HG03039 (cell line): ENCODE results near the gene RUFY1.
A peak's percentile ranks its signal among the peaks of the same experiment; 100 is the strongest.

Source experiments
- ATAC-seq: cut with Tn5 transposase; IDR thresholded peaks from one replicate; pipeline ENCODE4 v1.9.1; 2021; ENCODE audit warnings: mild to moderate bottlenecking, moderate library complexity; ENCODE audit not compliant: unreplicated experiment

Gene RUFY1

DNA sequence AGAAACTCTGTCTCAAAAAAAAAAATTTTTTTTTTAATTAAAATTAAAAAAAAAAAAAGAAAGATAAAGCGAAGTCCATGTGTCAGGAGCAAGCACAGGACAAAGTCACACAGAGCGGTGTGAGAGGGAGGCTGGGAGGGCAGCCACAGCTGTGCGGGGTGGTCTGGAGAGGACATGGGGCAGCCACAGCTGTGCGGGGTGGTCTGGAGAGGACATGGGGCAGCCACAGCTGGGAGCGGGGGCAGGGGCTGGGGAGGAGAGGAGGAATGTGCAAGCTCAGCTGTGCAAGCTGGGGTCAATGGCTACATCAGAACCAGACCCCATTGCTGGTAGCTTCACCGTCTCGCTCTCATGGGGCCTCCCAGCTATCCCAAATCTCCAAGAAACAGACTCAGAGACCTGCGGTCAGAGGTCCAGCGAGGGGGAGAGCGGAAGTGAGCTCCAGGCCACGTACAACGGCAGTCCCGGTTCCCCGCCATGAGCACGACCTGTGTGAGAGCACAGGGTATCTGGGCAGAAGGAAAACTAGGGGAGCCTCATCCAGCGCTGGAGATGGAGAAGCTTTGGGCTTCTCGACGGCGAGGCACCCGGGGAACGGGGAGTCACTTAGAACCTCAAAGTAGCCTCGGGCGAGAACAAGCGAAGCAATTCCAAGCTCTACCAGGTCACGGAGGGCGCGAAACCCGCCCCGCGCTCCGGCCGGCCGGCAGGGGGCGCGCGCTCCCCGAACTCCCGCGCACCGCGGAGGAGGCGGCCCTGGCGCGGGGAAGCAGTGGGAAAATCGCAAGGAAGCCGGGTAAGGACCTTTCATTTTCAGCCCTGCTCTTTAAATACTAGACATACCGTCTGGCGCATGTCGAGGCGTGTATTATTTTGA lies 107.2 kb downstream of the RUFY1 start:
- ATAC-seq: peak; percentile 85

DNA sequence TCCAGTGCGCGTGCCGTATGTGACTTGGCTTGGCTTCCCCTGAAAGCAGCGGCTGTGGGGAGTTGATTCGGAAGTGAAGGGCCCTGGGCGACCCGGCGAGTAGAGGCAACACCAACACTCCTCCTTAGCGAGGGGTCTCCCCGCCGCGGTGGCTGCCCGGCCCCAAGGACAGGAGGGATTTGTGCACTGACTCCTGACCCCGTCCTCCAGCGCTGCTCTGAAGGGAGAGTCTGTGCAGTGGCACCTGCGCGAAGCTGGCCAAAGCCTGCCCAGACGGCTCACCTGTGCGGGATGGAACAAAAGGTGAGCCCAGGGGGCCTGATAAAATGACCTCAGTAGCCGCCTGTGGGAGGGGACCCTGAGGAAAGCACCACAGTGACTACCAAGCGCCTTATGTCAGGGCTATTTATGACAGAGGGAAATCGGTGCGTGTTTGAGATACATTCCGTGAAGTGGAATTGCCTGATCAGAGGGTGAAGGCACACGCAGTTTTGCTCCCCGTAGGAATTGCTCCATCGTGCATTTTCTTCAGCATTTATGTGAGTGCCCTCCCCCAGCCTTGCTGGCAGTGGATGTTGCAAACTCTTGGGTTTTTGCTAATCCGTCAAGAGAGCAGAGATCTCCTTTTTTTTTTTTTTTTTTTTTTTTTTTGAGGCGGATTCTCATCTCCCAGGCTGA lies 108.0 kb downstream of the RUFY1 start:
- ATAC-seq: peak; percentile 51
